HepG2 (cell line): ENCODE results near the gene BRINP1.

Experiments
- CBFB ChIP-seq: sonication (generic); formaldehyde crosslinking; IDR thresholded peaks from 2 replicates; pipeline ENCODE4 v1.4.0; 2020; ENCODE audit warnings: missing genetic modification reagents
- CHD4 ChIP-seq: fragments of 200-600 bp; sonication (generic); IDR thresholded peaks from 2 replicates; pipeline ENCODE4 v1.7.0; 2017; ENCODE audit warnings: mild to moderate bottlenecking, low read length, borderline replicate concordance
- EHMT2 ChIP-seq: fragments of 200-600 bp; sonication (generic); IDR thresholded peaks from 2 replicates; pipeline ENCODE4 v1.7.0; 2017; ENCODE audit warnings: antibody characterized with exemption, low read depth, low read length, borderline replicate concordance
- EP300 ChIP-seq, 3 experiments: sonication (generic) in 1 of 3; formaldehyde crosslinking in 1 of 3; IDR thresholded peaks; 2 replicates each; pipeline versions ENCODE4 v1.5.1 to v1.6.1; 2011 to 2020; ENCODE audit warnings: low read depth in 2 of 3, low read length in 2 of 3, borderline replicate concordance in 1 of 3, improper control_type of control experiment in 1 of 3, mild to moderate bottlenecking in 1 of 3, missing genetic modification reagents in 1 of 3, moderate library complexity in 1 of 3
- FOXK1 ChIP-seq: sonication (generic); formaldehyde crosslinking; IDR thresholded peaks from 2 replicates; pipeline ENCODE4 v1.4.0; 2020; ENCODE audit warnings: low read depth, missing genetic modification reagents, borderline replicate concordance
- GLI4 ChIP-seq: sonication (generic); formaldehyde crosslinking; IDR thresholded peaks from 2 replicates; pipeline ENCODE4 v1.5.1; 2020; ENCODE audit warnings: missing genetic modification reagents, mild to moderate bottlenecking, moderate library complexity, borderline replicate concordance
- HMGA1 ChIP-seq: sonication (generic); formaldehyde crosslinking; conservative IDR thresholded peaks from 2 replicates; pipeline ENCODE4 v1.4.0; 2020; ENCODE audit warnings: missing genetic modification reagents
- HNF4A ChIP-seq: sonication (generic); formaldehyde crosslinking; IDR thresholded peaks from 2 replicates; pipeline ENCODE4 v1.4.0; 2020; ENCODE audit warnings: missing genetic modification reagents
- IRF1 ChIP-seq: sonication (generic); formaldehyde crosslinking; IDR thresholded peaks from 2 replicates; pipeline ENCODE4 v1.4.0; 2020; ENCODE audit warnings: low read depth, mild to moderate bottlenecking, missing genetic modification reagents
- RERE ChIP-seq: IDR thresholded peaks from 2 replicates; pipeline ENCODE4 v1.6.1; 2016; ENCODE audit warnings: low read depth, missing genetic modification reagents, missing compliant biosample characterization

GRCh38 chr9:119291554-119291953, 77.7 kb downstream of the BRINP1 start:
- TF ChIP-seq CHD4 (no peak), HMGA1 (no peak), GLI4 (CRISPR knock-in tag) (no peak), FOXK1 (no peak), CBFB (no peak), EHMT2 (no peak), RERE (no peak), EP300 (IDR thresholded peaks at IDR 0.05; ENCODE audit: low read depth in 2 of 2, low read length in 2 of 2) (no peak), EP300 (CRISPR knock-in tag; IDR thresholded peaks at IDR 0.05; ENCODE audit: borderline replicate concordance) (no peak), IRF1 (CRISPR knock-in tag) (no peak), HNF4A (no peak)
